K562 (cell line): ENCODE results near the gene VIPR2. TPM values are rescaled to one million over a fixed set of nuclear protein-coding genes. Genes with fewer than 3 reads are reported as not detected.

Experiments
- ATAC-seq: fragments of 200-7000 bp; cut with Tn5 transposase; 3 replicates; pipeline ENCODE4 v1.9.1; 2020; ENCODE audit warnings: moderate library complexity
- BruUV-seq: library from RNA; stranded (reverse); fragments of 400-500 nt; replicated peaks from 2 replicates; lab custom pipeline; 2021; lab: Mats Ljungman, UMichigan
- CTCF ChIA-PET: fragments of 300-600 bp; formaldehyde crosslinking; extraction: SDS; loops from one replicate; lab custom pipeline; 2021; ENCODE audit warnings: low intra/inter-chr PET ratio; lab: Yijun Ruan, JAX
- POLR2A ChIA-PET: fragments of 300-600, 350-650 bp; sonication (Branson Sonifier 250); formaldehyde crosslinking; extraction: SDS; loops from one replicate; lab custom pipeline; 2021; ENCODE audit warnings: antibody characterized with exemption, inconsistent platforms; lab: Yijun Ruan, JAX
- DNase-seq, 4 experiments: peaks; one replicate each; pipeline versions ENCODE4 v3.0.0 to v3.0.0-alpha.2; 2011 to 2018; ENCODE audit warnings: low spot score in 3 of 4, mixed read lengths in 3 of 4; ENCODE audit errors: extremely low read depth in 1 of 4
- FAIRE-seq: peaks from 2 replicates; lab custom pipeline; 2011; peaks lifted over from hg19 to GRCh38; lab: Jason Lieb, UNC
- H2AFZ ChIP-seq: 2 replicates; pipeline ENCODE4 v1.6.0; 2011; ENCODE audit warnings: low read depth, low read length, control low read depth, inconsistent platforms
- H3K27ac ChIP-seq: fragments of 200-600 bp; 3 replicates; pipeline ENCODE4 v1.8.0; 2011; ENCODE audit warnings: low read depth, mild to moderate bottlenecking, control low read depth, inconsistent platforms, low read length, moderate library complexity, mixed read lengths; ENCODE audit errors: extremely low read depth
- H3K27me3 ChIP-seq, 2 experiments: fragments of 300-600 bp in 1 of 2; 2 replicates in 1 of 2; 3 replicates in 1 of 2; pipeline versions ENCODE4 v1.6.0 to v1.8.0; 2011; ENCODE audit warnings: inconsistent platforms in 2 of 2, low read length in 2 of 2, mild to moderate bottlenecking in 1 of 2, mixed read lengths in 1 of 2, moderate library complexity in 1 of 2; ENCODE audit not compliant: control insufficient read depth in 2 of 2, insufficient read depth in 2 of 2
- H3K36me3 ChIP-seq: fragments of 300-600 bp; 3 replicates; pipeline ENCODE4 v1.8.0; 2011; ENCODE audit warnings: mild to moderate bottlenecking, low read length, inconsistent platforms; ENCODE audit not compliant: control insufficient read depth, insufficient read depth
- H3K4me1 ChIP-seq, 2 experiments: fragments of 200-600 bp in 1 of 2; replicated peaks in 1 of 2; 2 replicates in 1 of 2; 3 replicates in 1 of 2; pipeline versions ENCODE4 v1.5.1 to v1.8.0; 2011; ENCODE audit warnings: inconsistent platforms in 2 of 2, low read length in 2 of 2, mild to moderate bottlenecking in 1 of 2, mixed read lengths in 1 of 2, moderate library complexity in 1 of 2; ENCODE audit not compliant: control insufficient read depth in 2 of 2, insufficient read depth in 2 of 2
- H3K4me2 ChIP-seq: 2 replicates; pipeline ENCODE4 v1.6.1; 2011; ENCODE audit warnings: low read length, control low read depth, inconsistent platforms, mixed read lengths; ENCODE audit not compliant: insufficient read depth
- H3K4me3 ChIP-seq: fragments of 200-600 bp; sonication (generic), shearing (Covaris generic); 2 replicates; pipeline ENCODE4 v1.5.1; 2016; ENCODE audit warnings: control low read depth, inconsistent platforms
- H3K79me2 ChIP-seq: fragments of 200-600 bp; 3 replicates; pipeline ENCODE4 v1.8.0; 2011; ENCODE audit warnings: low read length, inconsistent platforms; ENCODE audit not compliant: control insufficient read depth, insufficient read depth
- H3K9ac ChIP-seq, 2 experiments: 2 replicates each; pipeline versions ENCODE4 v1.6.0 to v1.6.1; 2011; ENCODE audit warnings: low read depth in 2 of 2, low read length in 2 of 2, control low read depth in 1 of 2, inconsistent platforms in 1 of 2, mild to moderate bottlenecking in 1 of 2, mixed read lengths in 1 of 2; ENCODE audit not compliant: insufficient read depth in 1 of 2
- H3K9me1 ChIP-seq: one replicate; pipeline ENCODE4 v1.6.0; 2011; ENCODE audit warnings: inconsistent platforms, mild to moderate bottlenecking, low read length, moderate library complexity; ENCODE audit not compliant: control insufficient read depth, insufficient read depth
- H3K9me3 ChIP-seq: replicated peaks from 2 replicates; pipeline ENCODE4 v1.5.1; 2011; ENCODE audit warnings: low read depth, low read length, inconsistent platforms; ENCODE audit not compliant: control insufficient read depth, insufficient read depth
- H4K20me1 ChIP-seq: replicated peaks from 2 replicates; pipeline ENCODE4 v1.6.1; 2011; ENCODE audit warnings: low read length, inconsistent platforms, mixed read lengths; ENCODE audit not compliant: control insufficient read depth, insufficient read depth
- CBFB ChIP-seq: sonication (generic); formaldehyde crosslinking; IDR thresholded peaks from 2 replicates; pipeline ENCODE4 v1.4.0; 2020; ENCODE audit warnings: mild to moderate bottlenecking, missing genetic modification reagents
- ETV6 ChIP-seq, 3 experiments: fragments of 150-350 bp in 1 of 3; sonication (generic) in 1 of 3; formaldehyde crosslinking in 1 of 3; IDR thresholded peaks; 2 replicates each; pipeline versions ENCODE4 v1.6.1 to v1.8.0; 2014 to 2022; ENCODE audit warnings: borderline replicate concordance in 2 of 3, low read depth in 2 of 3, antibody characterized with exemption in 1 of 3, low read length in 1 of 3, mild to moderate bottlenecking in 1 of 3, missing genetic modification reagents in 1 of 3
- VEZF1 ChIP-seq: fragments of 200-800 bp; sonication (Bioruptor generic); IDR thresholded peaks from 2 replicates; pipeline ENCODE4 v1.6.1; 2017; ENCODE audit warnings: missing genetic modification characterization, missing compliant biosample characterization
- ZNF324 ChIP-seq: fragments of 250-450 bp; sonication (Bioruptor Pico); IDR thresholded peaks from 2 replicates; pipeline ENCODE4 v1.4.0; 2020; ENCODE audit warnings: mild to moderate bottlenecking
- WGBS: fragments of 100-300 bp; shearing (Covaris generic); methylation state at CpG from one replicate; pipeline ENCODE4 v1.1.6; 2016; ENCODE audit warnings: low coverage, mixed read lengths; ENCODE audit not compliant: insufficient coverage; ENCODE audit errors: missing lambda C conversion rate; 5-methylcytosine and 5-hydroxymethylcytosine counted together
- in situ Hi-C: fragments of 300-500 bp; cut with MboI; formaldehyde crosslinking; loops from 4 replicates; pipeline ENCODE4 v1.15.0; 2018; ENCODE audit warnings: inconsistent platforms, mixed read lengths
- intact Hi-C: fragments of 100-400 bp; cut with micrococcal nuclease; formaldehyde crosslinking; loops from 2 replicates; pipeline ENCODE4 v1.14.2; 2022
- polyA plus RNA-seq, 8 experiments: library from polyadenylated mRNA; depleted of rRNA in 4 of 8; stranded (reverse) in 5 of 8; unstranded in 3 of 8; fragments of >200 nt; fragmentation: Nextera tagmentation in 2 of 8; fragmentation: Illumina TruSeq in 1 of 8; extraction: Ambion mirVana in 2 of 8; extraction: Trizol in 1 of 8; gene quantifications; 2 replicates each; pipeline versions ENCODE4 v1.2.1 to v1.2.3, GENCODE V29; 2011 to 2014; ENCODE audit warnings: inconsistent platforms in 1 of 8, missing spikeins in 1 of 8
- total RNA-seq, 7 experiments: library from RNA; depleted of rRNA in 6 of 7; stranded (reverse); fragments of >200 nt in 6 of 7; fragmentation: Illumina TruSeq in 2 of 7; extraction: Trizol in 2 of 7; gene quantifications; 2 replicates each; pipeline versions ENCODE4 v1.2.1 to v1.2.3, GENCODE V29; 2011 to 2021; ENCODE audit warnings: low replicate concordance in 1 of 7

VIPR2 gene
- total and polyA plus RNA-seq, 9 of the 15 experiments (the other 6 are each of a cell fraction or from before 2014, with no cell fraction given), result 0.04 TPM; not detected in 8

- TF ChIP-seq ETV6 (IDR thresholded peaks at IDR 0.05; ENCODE audit: borderline replicate concordance in 1 of 2, low read depth in 2 of 2, low read length in 1 of 2) (no peak), ETV6 (CRISPR knock-in tag; IDR thresholded peaks at IDR 0.05; ENCODE audit: borderline replicate concordance) (no peak)
Measured at GRCh38 chr7:159130199-159130775, 14.4 kb downstream of the VIPR2 start (continued).

GRCh38 chr7:159128767-159129166, 15.9 kb downstream of the VIPR2 start:
- no peaks in the 10 kb centered on the region for H3K9me3 ChIP-seq
- H3K79me2 ChIP-seq, result no peaks in the 10 kb centered on the region
- H3K4me1 ChIP-seq, result no peaks in the 10 kb centered on the region
- POLR2A ChIA-PET, result interaction anchor here (0.7 to 1.1 kb wide), 5 partner anchors 11 to 547 kb away, joined by 3 to 4 read pairs (median 3); no protein-coding TSS in a partner anchor
- in situ Hi-C loops, result no loop called here
- 2% methylated on average over 10 of the region's 10 CpGs for WGBS
- BruUV-seq, result no TSS peak
- no peaks in the 10 kb centered on the region; the same call in 1 of the 2 replicates for H4K20me1 ChIP-seq
- H3K27me3 ChIP-seq, result peaks cover 21 to 46% of the 10 kb centered on the region in 2 experiments; a peak in 4 of 5 replicates
- intact Hi-C loops, result no loop called here
- H3K9me1 ChIP-seq, result no peaks in the 10 kb centered on the region
- H3K4me3 ChIP-seq, result no peak overlapping the region
- H3K27ac ChIP-seq, result no peak overlapping the region
- DNase-seq (no peak), FAIRE-seq (no peak), ATAC-seq (no peak)
- H3K4me2 ChIP-seq, result no peak overlapping the region
- CTCF ChIA-PET, result no interaction called here
- no peak overlapping the region for H2AFZ ChIP-seq
- no peak for TF ChIP-seq ZNF324 (CRISPR knock-in tag)
- no peak for TF ChIP-seq CBFB (CRISPR knock-in tag)
- no peak for TF ChIP-seq VEZF1 (CRISPR knock-in tag)
- H3K9ac ChIP-seq, result no peak overlapping the region
- no peaks in the 10 kb centered on the region for H3K36me3 ChIP-seq
